GM23248 (cell line): ENCODE results near the gene STS.
"Not testable (repeated sequence)": the region's sequence is repeated elsewhere in the genome, so short reads cannot be mapped to it uniquely, and the experiment has no call there.

Experiments
- EZH2 ChIP-seq: fragments of 200-600 bp; sonication (generic); IDR thresholded peaks from 2 replicates; pipeline ENCODE4 v1.6.1; 2018; ENCODE audit warnings: antibody characterized with exemption, mild to moderate bottlenecking; ENCODE audit not compliant: insufficient read depth, poor library complexity, severe bottlenecking
- EZH2phosphoT487 ChIP-seq: fragments of 200-600 bp; sonication (generic); IDR thresholded peaks from 2 replicates; pipeline ENCODE4 v1.6.1; 2018; ENCODE audit warnings: antibody characterized with exemption, moderate library complexity, mild to moderate bottlenecking, low read depth; ENCODE audit not compliant: insufficient read depth

GRCh38 chrX:7178859-7179258 is 31.3 kb downstream of the STS start:
- not testable (repeated sequence) for TF ChIP-seq EZH2phosphoT487, EZH2
